OCI-LY3 (cell line): Measurements from ENCODE around the gene STX1A.

Experiments used
- H2AFZ ChIP-seq: fragments of 200-600, 300-600 bp; shearing (Covaris generic); 2 replicates; pipeline ENCODE4 v1.6.0; 2014; ENCODE audit warnings: antibody characterized with exemption, low read depth, low read length
- H3K27ac ChIP-seq: fragments of 200-600, 300-600 bp; sonication (generic); 2 replicates; pipeline ENCODE4 v1.5.1; 2014; ENCODE audit warnings: mild to moderate bottlenecking, low read length, moderate library complexity, mixed read lengths
- H3K27me3 ChIP-seq: fragments of 200-600, 300-600 bp; sonication (generic); 2 replicates; pipeline ENCODE4 v1.6.1; 2014; ENCODE audit warnings: low read depth, low read length, mixed read lengths
- H3K36me3 ChIP-seq: fragments of 200-600, 300-600 bp; sonication (generic); replicated peaks from 2 replicates; pipeline ENCODE3; 2014; ENCODE audit warnings: low read depth, low read length, mixed read lengths
- H3K4me1 ChIP-seq: fragments of 300-600, 200-600 bp; sonication (generic); 2 replicates; pipeline ENCODE4 v1.6.1; 2014; ENCODE audit warnings: low read length, mixed read lengths
- H3K4me2 ChIP-seq: fragments of 200-600, 300-600 bp; sonication (generic); 2 replicates; pipeline ENCODE4 v1.6.1; 2014; ENCODE audit warnings: low read length, mixed read lengths
- H3K4me3 ChIP-seq: fragments of 300-600, 200-600 bp; sonication (generic); 2 replicates; pipeline ENCODE4 v1.5.1; 2014; ENCODE audit warnings: antibody characterized with exemption, mild to moderate bottlenecking, low read length, moderate library complexity
- H3K79me2 ChIP-seq: fragments of 300-600, 200-600 bp; shearing (Covaris generic); 2 replicates; pipeline ENCODE4 v1.6.1; 2014; ENCODE audit warnings: mild to moderate bottlenecking, low read length, mixed read lengths
- H3K9ac ChIP-seq: fragments of 300-600, 200-600 bp; shearing (Covaris generic); 2 replicates; pipeline ENCODE4 v1.6.0; 2014; ENCODE audit warnings: mild to moderate bottlenecking, low read length, moderate library complexity
- H3K9me3 ChIP-seq: fragments of 200-600, 300-600 bp; shearing (Covaris generic); 2 replicates; pipeline ENCODE4 v1.6.1; 2014; ENCODE audit warnings: low read length, mixed read lengths; ENCODE audit not compliant: insufficient read depth
- H4K20me1 ChIP-seq: fragments of 200-600, 300-600 bp; sonication (generic); 2 replicates; pipeline ENCODE4 v1.6.1; 2016; ENCODE audit warnings: low read length, mixed read lengths; ENCODE audit not compliant: insufficient read depth
- CTCF ChIP-seq: fragments of 200-600, 300-600 bp; sonication (generic); IDR thresholded peaks from 2 replicates; pipeline ENCODE4 v1.5.1; 2014; ENCODE audit warnings: antibody characterized with exemption, low read length, low read depth
- EZH2phosphoT487 ChIP-seq: fragments of 200-600 bp; shearing (Covaris generic); IDR thresholded peaks from 2 replicates; pipeline ENCODE4 v1.6.1; 2018; ENCODE audit warnings: antibody characterized with exemption, mixed run types, low read depth

Gene STX1A

DNA sequence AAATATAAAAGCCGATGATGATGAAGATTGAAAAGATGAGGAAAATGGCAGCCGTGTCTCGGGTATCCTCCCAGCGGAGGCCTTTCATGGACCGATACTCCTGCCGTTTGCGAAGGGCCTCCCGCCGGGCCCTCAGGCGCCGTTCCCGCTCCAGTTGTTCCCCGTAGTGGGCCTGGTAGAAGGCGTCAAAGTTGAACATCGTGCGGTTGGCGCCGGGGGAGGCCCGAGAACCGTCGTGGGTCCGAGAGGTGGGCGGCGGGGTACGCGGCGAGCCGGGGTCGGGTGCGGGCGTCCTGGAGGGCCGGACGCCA, 36.8 kb downstream of the STX1A start:
- Histone ChIP-seq H3K27ac (peak overlapping the region; percentile 20; the same call in 1 of the 2 replicates), H3K4me2 (peak overlapping the region; percentile 87), H3K79me2 (peaks cover 90% of the 10 kb centered on the region), H2AFZ (0 out of 2 replicates have a peak overlapping the region, but pooled peaks have one; percentile 54), H3K4me3 (peak overlapping the region; percentile 93), H3K27me3 (no peaks in the 10 kb centered on the region), H3K36me3 (peaks cover 28% of the 10 kb centered on the region), H4K20me1 (peaks cover 4% of the 10 kb centered on the region; the same call in 1 of the 2 replicates), H3K9me3 (no peaks in the 10 kb centered on the region), H3K9ac (peak overlapping the region; percentile 76), H3K4me1 (peaks cover 14% of the 10 kb centered on the region)
- TF ChIP-seq CTCF (no peak), EZH2phosphoT487 (no peak)

GRCh38 chr7:73681031-73681430, 38.4 kb downstream of the STX1A start:
- peaks cover 73% of the 10 kb centered on the region for H3K79me2 ChIP-seq
- H3K4me2 ChIP-seq, result no peak overlapping the region
- no peak for TF ChIP-seq EZH2phosphoT487
- TF ChIP-seq CTCF, result no peak
- peaks cover 14% of the 10 kb centered on the region for H3K4me1 ChIP-seq
- H3K27ac ChIP-seq, result no peak overlapping the region
- H3K9me3 ChIP-seq, result no peaks in the 10 kb centered on the region
- no peak overlapping the region for H2AFZ ChIP-seq
- H3K4me3 ChIP-seq, result no peak overlapping the region
- peaks cover 4% of the 10 kb centered on the region; the same call in 1 of the 2 replicates for H4K20me1 ChIP-seq
- peaks cover 18% of the 10 kb centered on the region for H3K36me3 ChIP-seq
- H3K27me3 ChIP-seq, result no peaks in the 10 kb centered on the region
- H3K9ac ChIP-seq, result no peak overlapping the region

- H3K4me2 ChIP-seq, result no peak overlapping the region
- TF ChIP-seq EZH2phosphoT487 (no peak), CTCF (no peak)
Observed at GRCh38 chr7:73680501-73680900, 39.0 kb downstream of the STX1A start.

DNA sequence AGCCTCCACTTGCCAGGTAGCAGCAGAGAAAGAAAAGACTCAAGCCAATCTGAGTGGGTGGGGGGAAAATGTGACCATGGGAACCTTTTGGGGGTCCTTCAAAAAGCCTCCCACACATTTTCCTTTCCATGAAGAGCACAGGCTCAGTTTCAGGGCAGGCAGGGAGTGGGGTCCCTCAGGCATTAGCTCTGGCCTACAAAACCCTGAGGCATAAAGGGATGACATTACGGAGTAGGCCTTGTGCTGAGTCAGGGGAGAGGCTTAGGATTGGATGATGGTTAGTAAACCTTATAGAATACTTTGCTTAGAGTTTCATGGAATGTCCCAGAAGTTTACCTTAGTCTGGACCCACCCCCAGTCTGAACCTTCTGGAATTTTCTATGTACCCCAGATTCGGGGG, 39.8 kb downstream of the STX1A start:
- Histone ChIP-seq H3K9ac (no peak overlapping the region), H3K9me3 (no peaks in the 10 kb centered on the region), H3K4me2 (no peak overlapping the region), H2AFZ (no peak overlapping the region), H3K4me3 (no peak overlapping the region), H3K27me3 (no peaks in the 10 kb centered on the region), H3K27ac (no peak overlapping the region), H3K79me2 (peaks cover 60% of the 10 kb centered on the region), H3K36me3 (peaks cover 17% of the 10 kb centered on the region), H3K4me1 (peaks cover 14% of the 10 kb centered on the region), H4K20me1 (peaks cover 4% of the 10 kb centered on the region; the same call in 1 of the 2 replicates)
- TF ChIP-seq CTCF (no peak), EZH2phosphoT487 (no peak)

More at GRCh38 chr7:73680501-73680900, 39.0 kb downstream of the STX1A start:
- H3K9ac ChIP-seq, result no peak overlapping the region
- peaks cover 14% of the 10 kb centered on the region for H3K4me1 ChIP-seq
- H3K27me3 ChIP-seq, result no peaks in the 10 kb centered on the region
- no peak overlapping the region for H2AFZ ChIP-seq
- H3K36me3 ChIP-seq, result peaks cover 17% of the 10 kb centered on the region
- no peak overlapping the region for H3K27ac ChIP-seq
- no peaks in the 10 kb centered on the region for H3K9me3 ChIP-seq
- H4K20me1 ChIP-seq, result peaks cover 4% of the 10 kb centered on the region; the same call in 1 of the 2 replicates
- H3K4me3 ChIP-seq, result no peak overlapping the region
- H3K79me2 ChIP-seq, result peaks cover 68% of the 10 kb centered on the region
